Renal pelvis (tissue), 4 donors: ENCODE data around the gene NUP107. TPM values are rescaled to one million over a fixed set of nuclear protein-coding genes. Genes with fewer than 3 reads are reported as not detected.

Experiments used
- DNase-seq: peaks from one replicate; pipeline ENCODE4 v3.0.0-alpha.2; 2013
- polyA plus RNA-seq, 3 donors: library from polyadenylated mRNA; unstranded; fragments of 120-200 nt; gene quantifications; one replicate each; pipeline ENCODE4 v1.2.1, GENCODE V29; 2013; ENCODE audit not compliant: insufficient read length in 3 of 3

Gene NUP107
- polyA plus RNA-seq, 3 donors = 70.2 to 90.5 (median 77.3) TPM

DNA sequence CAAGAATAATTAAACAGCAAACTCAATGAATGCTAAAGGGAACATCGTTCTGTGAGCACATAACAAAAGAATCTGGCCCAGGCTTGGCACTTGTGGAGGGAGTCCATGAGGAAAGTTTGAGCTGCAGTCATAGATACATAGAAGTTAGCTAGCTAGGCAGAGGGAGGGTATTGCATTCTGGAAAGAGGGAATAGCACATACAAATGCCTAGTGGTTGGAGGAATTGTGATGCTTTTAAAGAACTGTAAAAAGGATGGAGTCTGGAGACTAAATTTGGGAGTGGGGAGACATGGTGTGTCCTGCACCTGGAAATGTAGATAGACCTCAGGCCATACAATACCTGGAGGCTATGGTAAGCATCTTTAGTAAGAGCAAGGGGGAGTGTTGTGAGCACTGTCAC lies 83.2 kb downstream of the NUP107 start:
- no peak for DNase-seq

DNA sequence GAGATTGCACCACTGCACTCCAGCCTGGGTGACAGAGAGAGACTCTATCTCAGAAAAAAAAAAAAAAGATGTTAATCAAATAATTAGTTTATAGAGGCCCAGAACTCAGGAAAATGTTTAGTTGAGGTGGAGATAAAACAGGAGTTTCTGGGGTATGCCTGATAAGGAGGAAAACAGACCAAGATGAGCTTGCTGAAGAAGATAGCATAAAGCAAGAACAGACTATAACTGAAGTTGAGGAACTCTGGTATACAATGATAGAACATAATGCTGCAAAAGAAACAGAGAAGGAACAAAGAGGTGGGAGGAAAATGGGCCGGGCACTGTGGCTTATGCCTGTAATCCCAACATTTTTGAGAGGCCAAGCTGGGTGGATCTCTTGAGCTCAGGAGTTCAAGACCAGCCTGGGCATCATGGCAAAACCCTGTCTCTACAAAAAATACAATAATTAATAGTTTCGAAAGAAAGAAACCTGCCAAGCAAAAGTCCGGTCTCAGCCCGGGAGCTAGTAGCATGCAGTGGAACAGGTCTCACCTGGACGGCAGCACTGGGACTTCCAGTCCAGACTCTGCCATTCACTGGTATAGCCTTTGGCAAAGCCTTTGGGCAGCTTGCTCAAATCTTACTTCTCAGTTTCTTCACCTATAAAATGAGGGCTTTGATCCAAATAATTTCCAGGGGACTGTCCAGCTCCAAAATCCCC lies 84.6 kb downstream of the NUP107 start:
- DNase-seq = no peak

GRCh38 chr12:68772714-68773113 lies 85.9 kb downstream of the NUP107 start:
- DNase-seq = no peak

- no peak for DNase-seq
These were observed 86.8 kb downstream of the NUP107 start for GRCh38 chr12:68773582-68773981.

DNA sequence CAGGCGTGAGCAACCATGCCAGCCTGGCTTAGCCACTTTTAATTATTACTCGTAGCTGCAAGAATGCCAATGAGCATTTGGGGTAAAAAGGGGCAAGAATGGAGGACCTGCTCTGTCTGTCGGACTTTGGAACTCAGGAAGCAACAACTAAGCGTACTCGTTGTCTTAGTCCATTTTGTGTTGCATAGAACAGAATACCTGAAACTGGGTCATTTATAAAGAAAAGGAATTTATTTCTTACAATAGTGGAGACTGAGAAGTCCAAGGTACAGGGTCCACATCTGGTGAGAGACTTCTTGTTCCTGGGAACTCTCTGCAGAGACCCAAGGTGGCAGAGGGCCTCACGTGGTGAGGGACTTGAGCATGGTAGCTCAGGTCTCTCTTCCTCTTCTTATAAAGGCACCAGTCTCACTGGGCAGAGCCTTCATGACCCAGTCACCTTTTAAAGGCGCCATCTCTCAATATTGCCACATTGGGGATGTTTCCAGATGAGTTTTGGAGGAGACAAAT lies 88.4 kb downstream of the NUP107 start:
- DNase-seq = no peak

- DNase-seq = no peak
These were observed 90.3 kb downstream of the NUP107 start for GRCh38 chr12:68776976-68777610.

- no peak for DNase-seq
These were observed 92.5 kb downstream of the NUP107 start for GRCh38 chr12:68779280-68779679.

DNA sequence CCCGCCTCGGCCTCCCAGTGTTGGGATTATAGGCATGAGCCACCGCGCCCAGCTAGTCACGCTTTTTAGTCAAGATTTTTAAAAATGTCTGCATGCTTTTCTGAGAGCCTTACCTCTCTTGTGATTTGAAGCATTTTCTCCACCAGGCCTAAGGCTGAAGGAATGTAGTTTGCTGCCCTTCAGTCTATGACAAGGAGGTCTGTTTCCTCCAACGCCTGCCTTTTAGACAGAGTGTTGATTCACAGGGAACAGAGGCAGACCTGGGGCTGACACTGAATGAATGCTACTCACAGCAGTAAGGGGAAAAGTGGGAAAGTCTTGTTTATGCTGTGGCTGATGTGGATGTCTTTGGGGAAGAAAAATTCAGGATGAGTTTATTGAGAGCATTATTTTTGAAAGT lies 94.0 kb downstream of the NUP107 start:
- DNase-seq = no peak

DNA sequence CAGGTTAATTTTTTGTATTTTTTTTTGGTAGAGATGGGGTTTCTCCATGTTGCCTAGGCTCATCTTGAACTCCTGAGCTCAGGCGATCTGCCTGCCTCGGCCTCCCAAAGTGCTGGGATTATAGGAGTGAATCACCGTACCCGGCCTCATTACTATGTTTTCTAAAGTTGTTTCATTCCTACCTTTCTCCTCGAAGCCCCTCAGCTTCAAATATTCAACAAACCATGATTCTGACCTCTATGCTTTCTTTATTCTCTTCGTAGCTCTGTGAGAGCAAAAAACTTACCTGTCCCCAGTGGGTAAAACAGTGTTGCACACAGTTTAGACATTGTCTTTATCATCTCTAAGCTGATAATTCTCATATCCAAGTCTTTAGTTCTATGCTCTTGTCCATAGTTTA lies 95.0 kb downstream of the NUP107 start:
- DNase-seq = no peak

GRCh38 chr12:68784015-68784414 lies 97.2 kb downstream of the NUP107 start:
- DNase-seq = no peak

GRCh38 chr12:68785358-68785757 lies 98.6 kb downstream of the NUP107 start:
- DNase-seq = no peak

DNA sequence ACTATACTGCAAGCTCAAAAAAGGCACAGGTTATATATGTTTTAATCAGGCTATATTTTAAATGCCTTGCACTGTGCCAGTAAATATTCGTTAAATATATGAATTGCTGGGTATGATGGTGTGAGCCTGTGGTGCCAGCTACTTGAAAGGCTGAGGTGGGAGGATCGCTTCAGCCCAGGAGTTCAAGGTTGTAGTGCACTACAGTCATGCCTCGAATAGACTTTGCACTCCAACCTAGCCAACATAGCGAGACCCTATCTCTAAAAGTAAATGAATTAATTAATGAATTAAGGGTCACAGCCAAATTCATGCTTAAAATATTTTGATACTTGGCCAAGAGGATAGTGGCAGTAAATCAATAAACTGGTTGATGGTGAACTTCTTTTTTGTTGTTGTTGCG lies 99.0 kb downstream of the NUP107 start:
- no peak for DNase-seq

DNA sequence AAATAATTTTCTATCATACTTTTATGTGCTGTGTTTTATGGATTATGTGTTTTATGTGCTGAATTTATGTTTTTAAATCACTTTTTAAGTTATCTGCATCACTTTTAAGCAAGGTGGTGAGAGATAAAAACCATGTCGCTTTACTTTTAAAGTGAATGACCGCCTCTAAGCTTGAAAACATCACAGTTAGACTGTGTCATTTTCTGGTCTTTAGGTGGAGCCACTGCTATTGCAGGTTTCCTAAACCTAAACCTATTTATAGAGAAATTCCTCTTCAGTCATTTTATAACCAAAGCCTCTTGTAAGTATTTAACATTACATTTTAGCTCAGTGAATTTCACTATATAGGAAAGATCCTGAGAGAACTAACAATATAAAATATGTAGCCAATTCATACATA lies 100.2 kb downstream of the NUP107 start:
- no peak for DNase-seq

GRCh38 chr12:68788554-68789143 lies 101.9 kb downstream of the NUP107 start:
- no peak for DNase-seq

- no peak for DNase-seq
These were observed 102.5 kb downstream of the NUP107 start for GRCh38 chr12:68789144-68789878.

DNA sequence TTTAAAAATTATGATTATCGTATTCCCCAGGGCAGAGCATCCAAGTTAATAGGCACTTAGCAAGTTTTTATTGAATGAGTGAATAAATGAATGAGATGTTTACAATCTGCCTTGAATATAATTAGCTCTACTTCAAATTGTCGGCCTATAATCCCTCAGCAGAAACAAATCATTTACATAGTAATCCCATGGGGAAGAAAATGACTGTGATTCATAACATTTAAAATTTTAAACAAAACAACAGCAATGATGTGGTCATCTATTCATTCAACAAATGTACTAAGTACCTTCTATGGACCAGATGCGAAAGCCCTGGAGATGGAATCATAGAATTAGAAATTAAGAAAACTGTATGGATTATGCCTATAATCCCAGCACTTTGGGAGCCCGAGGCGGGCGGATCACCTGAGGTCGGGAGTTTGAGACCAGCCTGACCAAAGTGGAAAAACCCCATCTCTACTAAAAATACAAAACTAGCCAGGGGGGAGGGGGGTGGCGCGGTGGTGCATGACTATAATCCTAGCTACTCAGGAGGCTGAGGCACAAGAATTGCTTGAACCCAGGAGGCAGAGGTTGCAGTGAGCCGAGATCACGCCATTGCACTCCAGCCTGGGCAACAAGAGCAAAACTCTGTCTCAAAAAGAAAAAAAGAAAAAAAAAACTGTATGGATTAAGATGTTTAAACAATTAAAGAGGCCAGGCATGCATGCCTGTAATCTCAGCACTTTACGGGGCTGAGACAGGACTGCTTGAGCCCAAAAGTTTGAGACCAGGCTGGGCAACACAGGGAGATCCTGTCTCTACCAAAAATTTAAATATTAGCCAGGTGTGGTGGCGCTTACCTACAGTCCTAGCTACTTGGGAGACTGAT lies 103.5 kb downstream of the NUP107 start:
- DNase-seq = no peak

- no peak for DNase-seq
These were observed 104.1 kb downstream of the NUP107 start for GRCh38 chr12:68790952-68791234.

GRCh38 chr12:68791897-68792481 lies 105.2 kb downstream of the NUP107 start:
- DNase-seq = no peak

DNA sequence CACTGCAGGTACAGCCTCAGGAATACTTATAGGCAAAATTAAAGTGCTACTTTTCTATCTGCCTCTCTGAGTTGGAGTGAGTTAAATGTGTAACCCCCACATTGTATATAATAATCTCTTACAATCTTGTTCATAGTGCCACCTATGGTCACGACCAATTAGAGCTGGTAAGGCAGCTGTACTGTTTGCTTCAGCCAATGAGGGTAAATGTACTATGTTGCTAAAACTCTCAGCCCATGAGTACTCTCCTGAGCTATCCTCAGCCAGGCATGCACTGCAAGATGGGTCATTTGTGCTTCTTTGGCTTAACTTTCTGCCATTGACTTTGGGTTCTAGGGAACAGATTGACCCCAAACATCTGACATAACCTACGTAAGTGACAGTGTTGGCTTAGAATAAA lies 106.2 kb downstream of the NUP107 start:
- no peak for DNase-seq

GRCh38 chr12:68793436-68793835 lies 106.7 kb downstream of the NUP107 start:
- DNase-seq = no peak

- DNase-seq = no peak
These were observed 107.3 kb downstream of the NUP107 start for GRCh38 chr12:68793975-68794652.
